SK-N-SH (cell line): ENCODE data around the gene OR1Q1.

Source experiments
- EP300 ChIP-seq, 2 experiments: IDR thresholded peaks; 2 replicates each; pipeline versions ENCODE4 v1.4.0 to v1.6.1; 2012; ENCODE audit warnings: borderline replicate concordance in 1 of 2, low read depth in 1 of 2, low read length in 1 of 2
- GATA2 ChIP-seq: sonication (generic); formaldehyde crosslinking; IDR thresholded peaks from 2 replicates; pipeline ENCODE4 v1.5.0; 2020; ENCODE audit warnings: mild to moderate bottlenecking, missing genetic modification reagents
- MAX ChIP-seq: IDR thresholded peaks from 2 replicates; pipeline ENCODE4 v1.4.0; 2012; ENCODE audit warnings: low read depth
- TAF1 ChIP-seq: IDR thresholded peaks from 2 replicates; pipeline ENCODE4 v1.6.1; 2012; ENCODE audit warnings: low read depth, mild to moderate bottlenecking, low read length, moderate library complexity, borderline replicate concordance
- TCF12 ChIP-seq: IDR thresholded peaks from 2 replicates; pipeline ENCODE4 v1.4.0; 2012
- TF ChIP-seq, protein P1 (sequence below): fragments of 200-600 bp; sonication (generic); IDR thresholded peaks from 2 replicates; pipeline ENCODE4 v1.6.1; 2017; ENCODE audit warnings: antibody characterized with exemption, mild to moderate bottlenecking, moderate library complexity

DNA sequence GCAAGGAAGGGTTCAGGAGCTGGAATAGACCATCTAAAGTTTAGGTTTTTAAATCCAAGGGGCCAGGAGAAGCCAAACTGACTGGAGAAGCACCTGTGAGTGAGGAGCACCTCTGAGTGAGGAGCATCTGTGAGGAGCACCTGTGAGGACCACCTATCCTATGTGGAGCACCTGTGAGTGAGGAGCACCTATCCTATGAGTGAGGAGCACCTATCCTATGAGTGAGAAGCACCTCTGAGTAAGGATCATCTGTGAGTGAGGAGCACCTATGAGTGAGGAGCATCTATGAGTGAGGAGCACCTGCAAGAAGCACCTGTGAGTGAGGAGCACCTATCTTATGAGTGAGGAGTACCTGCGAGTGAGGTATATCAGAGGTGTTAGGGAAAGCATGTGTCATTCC lies 8.0 kb upstream of the OR1Q1 start:
- no peak for TF ChIP-seq TAF1
- TF ChIP-seq MAX = no peak
- TF ChIP-seq, protein P1, sequence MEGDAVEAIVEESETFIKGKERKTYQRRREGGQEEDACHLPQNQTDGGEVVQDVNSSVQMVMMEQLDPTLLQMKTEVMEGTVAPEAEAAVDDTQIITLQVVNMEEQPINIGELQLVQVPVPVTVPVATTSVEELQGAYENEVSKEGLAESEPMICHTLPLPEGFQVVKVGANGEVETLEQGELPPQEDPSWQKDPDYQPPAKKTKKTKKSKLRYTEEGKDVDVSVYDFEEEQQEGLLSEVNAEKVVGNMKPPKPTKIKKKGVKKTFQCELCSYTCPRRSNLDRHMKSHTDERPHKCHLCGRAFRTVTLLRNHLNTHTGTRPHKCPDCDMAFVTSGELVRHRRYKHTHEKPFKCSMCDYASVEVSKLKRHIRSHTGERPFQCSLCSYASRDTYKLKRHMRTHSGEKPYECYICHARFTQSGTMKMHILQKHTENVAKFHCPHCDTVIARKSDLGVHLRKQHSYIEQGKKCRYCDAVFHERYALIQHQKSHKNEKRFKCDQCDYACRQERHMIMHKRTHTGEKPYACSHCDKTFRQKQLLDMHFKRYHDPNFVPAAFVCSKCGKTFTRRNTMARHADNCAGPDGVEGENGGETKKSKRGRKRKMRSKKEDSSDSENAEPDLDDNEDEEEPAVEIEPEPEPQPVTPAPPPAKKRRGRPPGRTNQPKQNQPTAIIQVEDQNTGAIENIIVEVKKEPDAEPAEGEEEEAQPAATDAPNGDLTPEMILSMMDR = no peak
- no peak for TF ChIP-seq EP300 (IDR thresholded peaks at IDR 0.05; ENCODE audit: borderline replicate concordance in 1 of 2, low read depth in 1 of 2, low read length in 1 of 2)
- TF ChIP-seq TCF12 = no peak
- no peak for TF ChIP-seq GATA2
